Large intestine (tissue), 3 donors: ENCODE results near the gene TMTC4. TPM values are rescaled to one million over a fixed set of nuclear protein-coding genes. Genes with fewer than 3 reads are reported as not detected.
"Not testable (repeated sequence)": the region's sequence is repeated elsewhere in the genome, so short reads cannot be mapped to it uniquely, and the experiment has no call there.

Experiments
- DNase-seq, 2 donors: peaks; one replicate each; pipeline versions ENCODE4 v3.0.0 to v3.0.0-alpha.2; 2013
- H3K27ac ChIP-seq: one replicate; pipeline ENCODE4 v1.5.1; 2013; ENCODE audit warnings: low read length
- H3K27me3 ChIP-seq: 2 replicates; pipeline ENCODE4 v1.6.1; 2013; ENCODE audit warnings: low read length; ENCODE audit not compliant: control insufficient read depth, insufficient read depth
- H3K36me3 ChIP-seq: 2 replicates; pipeline ENCODE4 v1.6.1; 2013; ENCODE audit warnings: low read length; ENCODE audit not compliant: control insufficient read depth, insufficient read depth
- H3K4me1 ChIP-seq: one replicate; pipeline ENCODE4 v1.6.1; 2013; ENCODE audit warnings: low read length; ENCODE audit not compliant: control insufficient read depth, insufficient read depth
- H3K4me3 ChIP-seq: one replicate; pipeline ENCODE4 v1.5.1; 2013; ENCODE audit warnings: low read length
- H3K9me3 ChIP-seq: one replicate; pipeline ENCODE4 v1.6.1; 2013; ENCODE audit warnings: mild to moderate bottlenecking, low read depth, low read length, moderate library complexity; ENCODE audit not compliant: control insufficient read depth
- WGBS: methylation state at CpG from one replicate; pipeline ENCODE4 v1.1.5; 2013; ENCODE audit warnings: low lambda C conversion rate; ENCODE audit not compliant: insufficient coverage; 5-methylcytosine and 5-hydroxymethylcytosine counted together
- polyA plus RNA-seq: library from polyadenylated mRNA; unstranded; fragments of 120-200 nt; gene quantifications from one replicate; pipeline ENCODE4 v1.2.1, GENCODE V29; 2013

The TMTC4 gene
- polyA plus RNA-seq, 1 donor, result 27.1 TPM

DNA sequence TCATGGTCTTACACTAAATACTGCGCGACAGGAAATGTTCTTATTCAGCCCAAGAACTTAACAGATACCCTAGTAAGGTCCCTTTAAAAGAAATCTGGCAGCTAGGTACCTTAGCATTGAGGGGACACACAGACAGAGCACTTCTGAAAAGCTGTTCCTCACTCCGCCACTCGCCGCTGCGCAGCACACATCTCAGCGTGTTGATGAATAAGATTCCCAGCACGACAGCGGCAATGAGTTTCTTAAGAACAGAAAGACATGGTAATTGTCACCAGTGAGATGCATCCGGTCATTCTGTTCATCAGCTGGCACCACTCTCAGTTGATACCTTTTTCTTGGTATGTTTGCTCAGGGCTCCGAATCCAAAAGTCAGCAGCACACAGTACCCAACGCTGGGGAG is 39.9 kb downstream of the TMTC4 start:
- WGBS, result no CpG with 5 or more reads among the region's 12 CpGs
- H3K27me3 ChIP-seq, result no peaks in the 10 kb centered on the region
- no peaks in the 10 kb centered on the region for H3K9me3 ChIP-seq
- H3K4me1 ChIP-seq, result no peaks in the 10 kb centered on the region
- no peak for DNase-seq
- H3K4me3 ChIP-seq, result no peak overlapping the region
- peaks cover 69% of the 10 kb centered on the region for H3K36me3 ChIP-seq
- no peak overlapping the region for H3K27ac ChIP-seq

GRCh38 chr13:100633461-100633860 is 41.1 kb downstream of the TMTC4 start:
- Histone ChIP-seq H3K27ac (no peak overlapping the region), H3K9me3 (no peaks in the 10 kb centered on the region)

GRCh38 chr13:100630555-100630954 is 44.0 kb downstream of the TMTC4 start:
- Histone ChIP-seq H3K4me3 (no peak overlapping the region), H3K4me1 (no peaks in the 10 kb centered on the region), H3K27me3 (no peaks in the 10 kb centered on the region), H3K36me3 (peaks cover 66% of the 10 kb centered on the region), H3K9me3 (no peaks in the 10 kb centered on the region), H3K27ac (no peak overlapping the region)
- DNase-seq, result no peak
- WGBS, result no CpG with 5 or more reads among the region's 8 CpGs

More at GRCh38 chr13:100633461-100633860, 41.1 kb downstream of the TMTC4 start:
- Histone ChIP-seq H3K36me3 (peaks cover 70% of the 10 kb centered on the region), H3K27me3 (no peaks in the 10 kb centered on the region), H3K4me3 (no peak overlapping the region), H3K4me1 (no peaks in the 10 kb centered on the region)
- DNase-seq, result no peak
- WGBS, result 100% methylated on average over 1 of the region's 2 CpGs

DNA sequence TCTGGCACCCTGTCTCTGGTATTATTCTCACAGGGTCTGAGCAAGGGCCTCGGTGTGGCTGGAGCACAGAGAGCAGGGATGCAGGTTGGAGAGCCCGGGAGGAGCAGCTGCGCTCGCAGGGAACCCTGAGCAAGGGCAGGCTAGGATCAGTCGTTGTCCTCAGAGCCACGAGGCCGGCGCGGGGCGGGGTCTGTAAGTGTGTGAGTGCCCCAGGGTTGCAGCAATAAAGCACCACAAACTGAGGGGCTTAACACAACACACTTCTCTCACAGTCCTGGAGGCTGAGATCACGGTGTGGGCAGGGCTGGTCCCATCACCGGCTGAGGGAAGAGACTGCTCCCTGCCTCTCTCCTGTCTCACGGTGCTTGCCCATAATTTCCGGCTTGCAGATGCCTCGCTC is 47.5 kb downstream of the TMTC4 start:
- DNase-seq, result no peak
- H3K27me3 ChIP-seq, result no peaks in the 10 kb centered on the region
- no peaks in the 10 kb centered on the region for H3K4me1 ChIP-seq
- peaks cover 3% of the 10 kb centered on the region for H3K9me3 ChIP-seq
- peaks cover 65% of the 10 kb centered on the region for H3K36me3 ChIP-seq
- WGBS, result 100% methylated on average over 3 of the region's 15 CpGs
- no peak overlapping the region for H3K4me3 ChIP-seq
- H3K27ac ChIP-seq, result no peak overlapping the region

GRCh38 chr13:100625447-100625846 is 49.1 kb downstream of the TMTC4 start:
- no CpG with 5 or more reads among the region's 9 CpGs for WGBS
- Histone ChIP-seq H3K36me3 (peaks cover 64% of the 10 kb centered on the region), H3K27ac (no peak overlapping the region), H3K4me3 (no peak overlapping the region), H3K4me1 (no peaks in the 10 kb centered on the region), H3K9me3 (peaks cover 3% of the 10 kb centered on the region), H3K27me3 (no peaks in the 10 kb centered on the region)
- no peak for DNase-seq

DNA sequence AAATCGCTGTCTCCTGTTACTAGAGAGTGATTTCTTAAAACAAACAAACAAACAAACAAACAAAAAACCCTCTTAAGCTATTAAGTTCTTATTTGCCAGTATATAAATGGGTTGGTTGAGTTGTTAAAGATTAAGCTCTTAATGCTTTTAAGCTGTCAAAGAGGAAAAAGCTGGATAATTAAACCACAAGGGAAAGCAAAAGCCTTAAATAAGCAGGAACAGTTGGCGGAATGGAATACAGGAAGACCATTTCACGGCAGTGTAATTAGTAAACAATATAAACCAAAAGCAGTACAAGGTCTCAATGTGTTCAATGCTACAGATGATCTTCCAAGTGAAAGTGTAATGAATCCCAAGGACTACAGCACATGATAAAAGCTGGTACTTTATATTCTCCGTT is 53.8 kb downstream of the TMTC4 start:
- H3K27me3 ChIP-seq, result no peaks in the 10 kb centered on the region
- no peak overlapping the region for H3K27ac ChIP-seq
- H3K4me1 ChIP-seq, result no peaks in the 10 kb centered on the region
- WGBS, result 80% methylated on average over 1 of the region's 4 CpGs
- H3K9me3 ChIP-seq, result peaks cover 6% of the 10 kb centered on the region
- DNase-seq, result no peak
- H3K4me3 ChIP-seq, result no peak overlapping the region
- peaks cover 26% of the 10 kb centered on the region for H3K36me3 ChIP-seq

DNA sequence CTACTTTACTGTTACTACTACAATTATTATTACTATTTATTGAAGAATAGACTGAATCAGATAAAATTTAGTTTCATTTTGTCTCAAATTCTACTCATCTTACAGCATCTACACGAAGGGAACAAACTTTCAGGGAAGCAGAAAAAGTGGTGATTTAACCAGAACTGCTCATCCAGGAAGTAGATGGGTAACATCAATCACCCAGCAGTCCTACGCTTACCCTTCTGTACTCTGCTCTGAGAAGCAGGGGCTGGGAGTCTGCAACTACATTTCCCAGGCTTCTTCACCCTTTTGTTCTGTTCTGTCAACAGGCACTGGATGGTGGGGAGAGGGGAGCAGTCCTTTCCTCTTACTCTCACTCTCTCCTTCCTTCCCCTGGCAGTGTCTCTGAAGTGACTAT is 54.7 kb downstream of the TMTC4 start:
- Histone ChIP-seq H3K27ac (no peak overlapping the region), H3K36me3 (peaks cover 19% of the 10 kb centered on the region), H3K27me3 (no peaks in the 10 kb centered on the region), H3K9me3 (peaks cover 6% of the 10 kb centered on the region), H3K4me3 (no peak overlapping the region), H3K4me1 (no peaks in the 10 kb centered on the region)
- WGBS, result 80% methylated on average over 1 of the region's 2 CpGs
- no peak for DNase-seq

- peaks cover 14% of the 10 kb centered on the region for H3K36me3 ChIP-seq
- H3K4me3 ChIP-seq, H3K9me3 ChIP-seq, H3K27ac ChIP-seq, H3K27me3 ChIP-seq, H3K4me1 ChIP-seq, DNase-seq: not testable (repeated sequence)
- no CpG with 5 or more reads among the region's 24 CpGs for whole genome bisulfite sequencing
Observed at GRCh38 chr13:100618897-100619296, 55.7 kb downstream of the TMTC4 start.

- DNase-seq, result peak; percentile 33 to 71
- no peak overlapping the region for H3K4me3 ChIP-seq
- H3K36me3 ChIP-seq, result peaks cover 18% of the 10 kb centered on the region
- H3K9me3 ChIP-seq, result no peaks in the 10 kb centered on the region
- WGBS, result 78% methylated on average over 2 of the region's 5 CpGs
- peaks cover 15% of the 10 kb centered on the region for H3K4me1 ChIP-seq
- peak overlapping the region; percentile 28 for H3K27ac ChIP-seq
- H3K27me3 ChIP-seq, result no peaks in the 10 kb centered on the region
Observed at GRCh38 chr13:100613031-100613430, 61.6 kb downstream of the TMTC4 start.

- Histone ChIP-seq H3K4me3 (no peak overlapping the region), H3K36me3 (peaks cover 25% of the 10 kb centered on the region), H3K27ac (no peak overlapping the region), H3K27me3 (no peaks in the 10 kb centered on the region), H3K4me1 (peaks cover 15% of the 10 kb centered on the region), H3K9me3 (no peaks in the 10 kb centered on the region)
- WGBS, result 40% methylated on average over 1 of the region's 9 CpGs
- DNase-seq, result no peak
Observed at GRCh38 chr13:100611678-100612492, 62.7 kb downstream of the TMTC4 start.
